Thymus (tissue), 11 donors: ENCODE measurements around the gene SMIM29. TPM values are rescaled to one million over a fixed set of nuclear protein-coding genes. Genes with fewer than 3 reads are reported as not detected.

ENCODE experiments used
- DNase-seq, 9 donors: peaks; one replicate each; pipeline ENCODE4 v3.0.0-alpha.2; 2013; ENCODE audit warnings: low spot score in 9 of 9, low read depth in 6 of 9, missing footprints in 1 of 9
- H3K27ac ChIP-seq, 2 donors: one replicate each; pipeline ENCODE4 v1.5.1; 2013; ENCODE audit warnings: control low read depth in 1 of 2, low read depth in 1 of 2, low read length in 1 of 2, mild to moderate bottlenecking in 1 of 2, moderate library complexity in 1 of 2
- H3K27me3 ChIP-seq, 2 donors: one replicate each; pipeline ENCODE4 v1.5.1; 2013; ENCODE audit warnings: low read length in 1 of 2; ENCODE audit not compliant: control insufficient read depth in 2 of 2, insufficient read depth in 1 of 2
- H3K36me3 ChIP-seq, 2 donors: one replicate each; pipeline ENCODE4 v1.5.1; 2013; ENCODE audit warnings: low read length in 1 of 2, mild to moderate bottlenecking in 1 of 2, moderate library complexity in 1 of 2; ENCODE audit not compliant: control insufficient read depth in 2 of 2, insufficient read depth in 2 of 2
- H3K4me1 ChIP-seq, 2 donors: one replicate each; pipeline ENCODE4 v1.5.1; 2013; ENCODE audit warnings: low read length in 2 of 2; ENCODE audit not compliant: control insufficient read depth in 2 of 2, insufficient read depth in 2 of 2
- H3K4me3 ChIP-seq, 2 donors: one replicate each; pipeline ENCODE4 v1.5.1; 2013; ENCODE audit warnings: low read length in 2 of 2, control low read depth in 1 of 2, mild to moderate bottlenecking in 1 of 2
- H3K9me3 ChIP-seq, 2 donors: one replicate each; pipeline ENCODE4 v1.5.1; 2013; ENCODE audit warnings: low read length in 1 of 2, mild to moderate bottlenecking in 1 of 2; ENCODE audit not compliant: control insufficient read depth in 2 of 2, insufficient read depth in 1 of 2
- WGBS: extraction: QIAGEN DNeasy Blood & Tissue Kit; methylation state at CpG from one replicate; pipeline ENCODE4 v1.1.7; 2013; 5-methylcytosine and 5-hydroxymethylcytosine counted together
- polyA plus RNA-seq: library from polyadenylated mRNA; stranded (reverse); fragments of 200-250 nt; gene quantifications from one replicate; pipeline ENCODE4 v1.2.3, GENCODE V29; 2013
- total RNA-seq: library from RNA; stranded (reverse); fragments of 120-200 nt; gene quantifications from one replicate; pipeline ENCODE4 v1.2.4, GENCODE V29; 2013
- donor health status: healthy.

SMIM29 gene
- total and polyA plus RNA-seq, 2 donors = 16.4 to 43.3 TPM

DNA sequence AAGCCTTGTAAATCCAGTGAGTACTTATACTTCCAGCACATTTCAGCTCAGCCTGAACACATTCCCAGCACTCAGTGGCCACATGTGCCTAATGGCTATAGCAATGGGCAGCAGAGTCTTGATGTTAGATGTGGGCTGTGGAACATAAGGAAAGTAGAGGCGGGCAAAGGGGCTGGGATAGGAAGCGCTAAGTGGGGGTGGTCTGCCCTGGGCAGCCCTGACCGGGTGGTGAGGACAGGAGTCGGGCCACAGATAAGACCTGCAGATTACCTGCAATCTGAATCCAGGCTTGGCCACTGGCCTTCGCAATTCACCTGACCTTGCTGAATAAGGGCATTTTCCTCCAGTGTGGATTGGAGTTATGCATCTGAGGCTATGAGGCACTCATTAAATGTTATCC, 23.3 kb downstream of the SMIM29 start:
- H3K9me3 ChIP-seq = peaks cover 0 to under 1% of the 10 kb centered on the region in 2 donors
- peaks cover 27 to 40% of the 10 kb centered on the region in 2 donors for H3K4me1 ChIP-seq
- no peaks in the 10 kb centered on the region for H3K27me3 ChIP-seq
- H3K4me3 ChIP-seq = no peak overlapping the region
- DNase-seq = no peak
- 97% methylated on average over 5 of the region's 5 CpGs for WGBS
- H3K27ac ChIP-seq = no peak overlapping the region
- H3K36me3 ChIP-seq = no peaks in the 10 kb centered on the region

DNA sequence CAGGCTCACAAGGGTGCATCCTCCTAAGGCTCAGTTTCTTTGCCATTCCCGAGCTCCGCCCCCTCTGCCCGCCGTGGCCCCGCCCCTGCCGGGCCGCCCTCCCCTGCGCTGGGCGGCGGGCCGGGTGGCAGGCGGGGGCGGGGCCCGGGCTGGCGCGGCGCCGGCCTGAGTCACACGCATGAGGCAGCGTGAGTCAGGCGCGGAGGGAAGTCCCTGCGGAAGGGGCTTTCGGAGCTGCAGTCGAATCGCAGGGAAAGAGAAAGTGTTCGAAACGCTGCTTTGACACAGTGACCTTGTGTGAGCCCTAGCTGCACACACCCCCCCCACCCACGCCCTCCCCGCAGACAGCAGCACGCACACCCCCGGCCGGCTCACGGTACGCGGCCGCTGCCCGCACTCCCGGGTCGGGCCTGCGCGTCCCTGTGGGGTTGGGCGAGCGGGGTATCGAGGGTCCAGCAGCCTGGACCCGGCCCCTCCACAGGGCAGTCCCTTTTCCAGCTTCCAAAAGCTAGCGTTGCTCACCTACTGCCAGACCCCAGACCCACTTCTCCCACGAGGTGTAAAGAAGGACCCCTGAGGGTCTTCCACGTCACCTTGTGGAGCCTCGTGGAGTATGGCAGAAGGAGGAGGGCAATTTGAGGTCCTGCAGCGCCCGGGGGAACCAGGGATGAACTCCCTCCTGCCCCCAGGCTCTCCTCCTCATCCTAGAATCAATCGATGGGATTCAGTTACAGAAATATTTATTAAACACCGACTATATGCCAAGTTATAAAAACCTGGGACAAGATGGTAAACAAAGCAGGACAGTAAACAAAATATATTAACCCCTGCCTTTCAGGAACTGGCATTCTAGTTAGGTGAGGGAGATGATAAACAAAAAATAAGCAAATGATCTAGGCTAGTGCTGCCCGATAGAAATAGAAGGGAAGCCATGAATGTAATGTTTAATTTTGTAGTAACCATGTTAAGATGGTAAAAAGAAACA, 24.6 kb downstream of the SMIM29 start:
- H3K4me1 ChIP-seq = peaks cover 27 to 38% of the 10 kb centered on the region in 2 donors
- H3K27ac ChIP-seq = peak overlapping the region; percentile 81 to 90
- H3K27me3 ChIP-seq = no peaks in the 10 kb centered on the region
- DNase-seq = peak in 8 of 9 donors; percentile 61 to 94 (median 87)
- H3K36me3 ChIP-seq = no peaks in the 10 kb centered on the region
- 5% methylated on average over 55 of the region's 55 CpGs for WGBS
- peak overlapping the region; percentile 36 to 52 for H3K4me3 ChIP-seq
- H3K9me3 ChIP-seq = no peaks in the 10 kb centered on the region

DNA sequence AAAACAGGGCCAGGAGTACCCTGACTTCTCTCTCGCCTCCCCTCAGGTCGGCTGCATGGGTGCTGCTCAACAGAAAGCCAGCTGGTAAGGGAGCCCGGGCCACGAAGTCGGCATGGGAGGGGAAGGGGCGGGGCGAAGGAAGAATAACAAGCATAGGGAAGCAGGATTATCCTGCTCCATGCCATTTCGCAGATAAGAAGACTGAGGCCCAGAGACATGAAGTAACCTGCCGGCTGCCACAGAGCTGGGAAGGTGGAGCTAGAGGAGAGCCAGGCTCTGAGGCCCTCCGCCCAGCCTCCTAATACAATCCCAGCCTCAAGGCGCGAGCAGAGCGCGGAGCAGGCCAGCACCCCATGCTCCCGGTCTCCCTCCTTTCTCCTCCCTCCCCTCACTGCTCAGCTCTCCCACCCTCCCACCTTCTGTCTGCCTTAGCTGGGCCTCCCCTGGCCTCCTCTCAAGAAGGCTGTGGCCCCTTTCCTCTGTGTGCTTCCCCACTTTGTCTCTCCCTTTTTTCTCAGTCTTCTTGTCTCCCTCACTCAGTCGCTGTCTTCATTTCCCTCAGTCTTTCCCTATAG, 25.3 kb downstream of the SMIM29 start:
- peak overlapping the region; percentile 26 to 52 for H3K4me3 ChIP-seq
- no peaks in the 10 kb centered on the region for H3K36me3 ChIP-seq
- H3K9me3 ChIP-seq = no peaks in the 10 kb centered on the region
- no peaks in the 10 kb centered on the region for H3K27me3 ChIP-seq
- peak overlapping the region; percentile 47 to 55 for H3K27ac ChIP-seq
- peaks cover 27 to 34% of the 10 kb centered on the region in 2 donors for H3K4me1 ChIP-seq
- WGBS = 71% methylated on average over 16 of the region's 16 CpGs
- DNase-seq = no peak

GRCh38 chr6:34218691-34219090, 30.1 kb downstream of the SMIM29 start:
- no peak overlapping the region for H3K4me3 ChIP-seq
- H3K9me3 ChIP-seq = no peaks in the 10 kb centered on the region
- H3K36me3 ChIP-seq = no peaks in the 10 kb centered on the region
- H3K27ac ChIP-seq = no peak overlapping the region
- DNase-seq = no peak
- 87% methylated on average over 2 of the region's 2 CpGs for WGBS
- no peaks in the 10 kb centered on the region for H3K27me3 ChIP-seq
- H3K4me1 ChIP-seq = peaks cover 6 to 8% of the 10 kb centered on the region in 2 donors

DNA sequence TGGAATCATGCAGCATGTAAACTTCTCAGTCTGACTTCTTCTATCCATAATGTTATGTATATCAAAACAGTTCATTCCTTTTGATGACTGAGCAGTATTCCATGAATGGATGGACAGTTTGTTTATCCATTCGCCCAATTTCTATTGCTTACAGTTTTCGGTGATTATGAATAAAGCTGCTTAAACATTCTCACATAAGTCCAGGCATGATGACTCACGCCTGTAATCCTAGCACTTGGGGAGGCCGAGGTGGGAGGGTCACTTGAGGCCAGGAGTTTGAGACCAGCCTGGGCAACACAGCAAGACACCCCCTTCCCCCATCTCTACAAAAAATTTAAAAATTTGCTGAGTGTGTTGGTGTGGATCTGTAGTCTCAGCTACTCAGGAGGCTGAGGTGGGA, 35.0 kb downstream of the SMIM29 start:
- Histone ChIP-seq H3K27ac (no peak overlapping the region), H3K27me3 (no peaks in the 10 kb centered on the region), H3K4me1 (peaks cover 0 to 2% of the 10 kb centered on the region in 2 donors), H3K9me3 (no peaks in the 10 kb centered on the region), H3K4me3 (no peak overlapping the region), H3K36me3 (no peaks in the 10 kb centered on the region)
- DNase-seq = no peak
- WGBS = 95% methylated on average over 4 of the region's 4 CpGs

- 83% methylated on average over 4 of the region's 4 CpGs for WGBS
Observed at GRCh38 chr6:34207695-34208443, 40.9 kb downstream of the SMIM29 start.

DNA sequence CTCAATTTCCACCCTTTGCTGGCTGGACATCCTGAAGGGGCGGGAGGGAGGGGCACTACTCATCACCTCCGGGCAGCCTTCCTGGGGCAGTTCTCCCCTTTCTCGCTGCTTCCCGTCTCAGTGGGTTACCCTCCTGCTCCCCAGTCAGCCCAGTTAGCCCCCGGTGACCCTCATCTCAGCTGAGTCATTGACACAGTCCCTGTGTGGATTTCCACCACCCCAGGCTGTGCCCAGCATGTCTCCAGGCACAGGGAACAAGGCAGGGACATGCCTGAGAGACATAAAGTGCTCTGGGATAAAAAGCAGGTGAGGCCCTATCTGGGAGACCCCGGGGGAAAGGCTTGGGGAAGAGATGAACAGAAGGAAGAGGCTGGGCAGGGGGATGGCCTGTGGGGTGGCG, 42.1 kb downstream of the SMIM29 start:
- WGBS = 87% methylated on average over 7 of the region's 7 CpGs
- Histone ChIP-seq H3K4me1 (no peaks in the 10 kb centered on the region), H3K27ac (no peak overlapping the region), H3K36me3 (no peaks in the 10 kb centered on the region), H3K4me3 (no peak overlapping the region), H3K27me3 (no peaks in the 10 kb centered on the region), H3K9me3 (peaks cover 0 to 14% of the 10 kb centered on the region in 2 donors)
- no peak for DNase-seq

More at GRCh38 chr6:34207695-34208443, 40.9 kb downstream of the SMIM29 start:
- DNase-seq = no peak
- H3K9me3 ChIP-seq = peaks cover 0 to 2% of the 10 kb centered on the region in 2 donors
- H3K4me1 ChIP-seq = no peaks in the 10 kb centered on the region
- no peaks in the 10 kb centered on the region for H3K36me3 ChIP-seq
- H3K27me3 ChIP-seq = no peaks in the 10 kb centered on the region
- no peak overlapping the region for H3K27ac ChIP-seq
- no peak overlapping the region for H3K4me3 ChIP-seq

- no peak overlapping the region for H3K4me3 ChIP-seq
- 87% methylated on average over 2 of the region's 2 CpGs for WGBS
- DNase-seq = no peak
Observed at GRCh38 chr6:34205916-34206315, 42.9 kb downstream of the SMIM29 start.

More at GRCh38 chr6:34205916-34206315, 42.9 kb downstream of the SMIM29 start:
- Histone ChIP-seq H3K27ac (no peak overlapping the region), H3K36me3 (no peaks in the 10 kb centered on the region), H3K4me1 (no peaks in the 10 kb centered on the region), H3K27me3 (no peaks in the 10 kb centered on the region), H3K9me3 (peaks cover 0 to 14% of the 10 kb centered on the region in 2 donors)
